SW 1271 (cell line): ENCODE results near the gene FAM83G.
"Not testable (repeated sequence)": the region's sequence is repeated elsewhere in the genome, so short reads cannot be mapped to it uniquely, and the experiment has no call there.

Experiments used
- DNase-seq, 2 experiments: peaks; one replicate each; lab custom pipeline; 2025; lab: John Stamatoyannopoulos, UW

The FAM83G gene

DNA sequence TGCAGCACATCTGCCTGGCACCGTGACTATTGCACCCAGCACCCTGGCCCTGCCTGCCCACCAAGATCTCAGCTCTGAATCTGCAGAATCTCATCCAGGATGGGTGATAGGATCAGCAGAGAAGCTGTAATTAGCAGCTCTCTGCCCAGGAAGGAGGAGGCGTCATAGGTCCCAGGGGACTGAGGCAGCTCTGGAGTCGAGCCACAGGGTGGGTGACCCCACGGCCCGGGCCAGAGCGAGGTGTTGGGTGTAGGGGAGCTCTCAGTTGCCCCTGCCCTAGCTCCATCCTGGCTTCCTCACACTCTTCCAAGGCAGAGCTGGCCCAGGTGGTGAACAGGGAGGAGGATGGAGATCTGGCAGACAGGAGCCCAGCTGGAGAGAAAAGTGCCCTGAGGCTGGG, 18.2 kb upstream of the FAM83G start:
- DNase-seq = no peak

DNA sequence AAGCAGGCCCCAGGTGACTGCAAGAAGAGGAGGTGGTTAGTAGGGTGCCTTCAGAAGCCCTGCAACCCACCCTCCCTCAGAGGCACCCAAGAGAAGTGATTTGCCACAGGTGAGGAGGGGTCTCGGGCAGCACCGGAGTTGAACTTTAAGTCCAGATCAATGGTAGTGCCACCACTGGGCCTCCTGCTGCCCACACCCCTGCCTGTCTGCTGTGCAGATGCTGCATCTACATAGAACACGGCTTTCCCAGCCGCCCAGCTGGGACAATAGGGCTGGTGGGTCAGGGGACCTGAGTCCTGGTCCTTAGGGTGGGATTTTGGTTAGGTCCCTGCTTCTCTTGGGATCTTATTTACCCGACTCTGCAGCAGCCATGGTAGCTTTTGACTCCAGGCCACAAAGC, 17.6 kb upstream of the FAM83G start:
- DNase-seq = no peak

DNA sequence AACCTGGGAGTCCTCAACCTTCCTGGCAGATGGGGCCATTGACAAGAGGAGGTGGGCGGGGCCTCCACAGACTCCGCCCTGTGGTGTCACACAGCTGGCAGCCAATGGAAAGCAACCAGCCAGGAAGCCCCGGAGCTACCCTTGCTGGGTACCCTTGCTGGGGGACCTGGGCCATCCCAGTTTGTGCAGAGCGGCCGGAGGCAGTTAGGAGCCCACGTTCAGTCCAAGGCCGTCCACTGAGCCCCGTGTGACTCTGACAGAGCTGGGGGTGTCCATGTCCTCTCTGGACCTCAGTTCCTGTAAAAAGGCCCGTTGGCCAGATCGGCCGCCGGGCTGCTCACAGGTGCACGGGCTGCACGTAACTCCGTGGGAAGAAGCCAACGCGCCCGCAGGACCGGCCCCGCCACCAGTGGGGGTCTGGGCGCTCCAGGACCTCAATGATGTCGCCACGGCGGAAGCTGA, 17.1 kb upstream of the FAM83G start:
- no peak for DNase-seq

DNA sequence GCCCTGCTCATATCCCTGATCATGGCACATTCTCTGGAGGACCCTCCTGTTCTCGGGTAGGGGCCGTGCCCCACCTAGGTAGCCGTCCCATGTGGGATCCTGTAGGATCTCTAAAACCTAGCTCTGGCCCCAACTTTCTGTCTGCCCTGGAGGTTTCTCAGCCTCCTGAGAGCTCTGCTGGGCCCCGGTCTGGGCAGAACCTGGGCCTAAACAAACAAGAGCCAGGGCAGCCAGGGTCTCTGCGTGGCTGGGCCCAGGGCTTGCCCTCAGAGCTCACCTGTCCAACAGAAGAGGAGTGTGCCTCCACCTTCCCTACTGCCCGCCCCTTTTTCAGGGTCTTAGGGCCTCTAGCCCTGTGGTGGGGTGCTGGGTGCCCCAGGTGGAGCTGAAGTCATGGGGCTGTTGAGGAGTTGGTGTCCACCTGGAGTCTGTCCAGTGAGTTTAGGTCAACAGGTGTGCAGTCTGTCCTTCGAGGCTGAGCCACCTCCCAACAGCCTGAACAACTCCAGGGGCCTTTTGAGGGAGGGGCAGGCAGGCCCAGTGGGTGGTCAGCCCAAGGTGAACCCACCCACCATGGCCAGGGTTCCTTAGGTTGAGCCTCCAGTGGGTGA, 16.6 kb upstream of the FAM83G start:
- not testable (repeated sequence) for DNase-seq

DNA sequence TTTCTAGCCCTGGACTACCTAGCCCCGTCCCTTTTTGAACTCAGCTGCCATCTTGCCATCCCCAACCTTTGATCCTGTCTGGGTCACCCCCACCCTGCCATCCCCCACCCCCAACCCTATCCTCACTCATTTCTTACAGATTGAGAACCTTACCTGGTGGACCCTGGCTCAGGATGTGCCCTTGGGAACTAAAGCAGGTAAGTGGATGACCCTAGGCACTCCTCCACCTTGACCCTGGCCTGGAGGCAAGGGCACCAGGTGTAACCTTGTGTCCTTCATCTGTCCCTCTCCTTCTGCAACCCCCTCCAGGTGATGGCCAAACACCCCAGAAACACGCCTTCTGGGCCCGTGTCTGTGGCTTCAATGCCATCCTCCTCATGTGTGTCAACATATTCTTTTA, 15.5 kb upstream of the FAM83G start:
- no peak for DNase-seq

DNA sequence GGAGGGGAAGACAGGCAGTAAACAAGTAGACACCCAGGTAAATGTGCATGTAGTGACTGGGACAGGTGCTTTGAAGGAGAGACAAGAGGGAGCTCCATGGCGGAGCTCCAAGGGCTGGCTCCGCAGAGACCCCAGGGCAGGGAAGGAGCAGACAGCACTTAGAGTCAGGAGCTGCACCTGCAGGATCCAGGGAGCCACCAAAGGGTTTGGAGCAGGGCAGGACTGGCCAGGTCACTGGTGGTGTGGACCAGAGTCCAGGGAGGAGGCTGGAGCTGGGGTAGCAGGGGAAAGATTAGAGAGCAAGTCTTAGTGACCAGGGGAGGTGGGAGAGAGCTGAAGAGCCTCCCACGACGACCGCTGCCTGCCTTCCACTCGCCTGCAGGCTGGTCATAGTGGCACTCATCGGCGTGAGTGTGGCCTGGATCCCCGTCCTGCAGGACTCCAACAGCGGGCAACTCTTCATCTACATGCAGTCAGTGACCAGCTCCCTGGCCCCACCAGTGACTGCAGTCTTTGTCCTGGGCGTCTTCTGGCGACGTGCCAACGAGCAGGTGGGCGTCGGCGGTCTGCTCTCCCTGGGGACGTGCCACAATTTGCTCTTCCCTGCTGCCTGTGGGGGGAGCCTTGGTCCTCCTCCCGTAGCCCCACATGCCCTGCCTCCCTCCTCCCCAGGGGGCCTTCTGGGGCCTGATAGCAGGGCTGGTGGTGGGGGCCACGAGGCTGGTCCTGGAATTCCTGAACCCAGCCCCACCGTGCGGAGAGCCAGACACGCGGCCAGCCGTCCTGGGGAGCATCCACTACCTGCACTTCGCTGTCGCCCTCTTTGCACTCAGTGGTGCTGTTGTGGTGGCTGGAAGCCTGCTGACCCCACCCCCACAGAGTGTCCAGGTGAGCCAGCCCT, 14.7 kb upstream of the FAM83G start:
- no peak for DNase-seq

DNA sequence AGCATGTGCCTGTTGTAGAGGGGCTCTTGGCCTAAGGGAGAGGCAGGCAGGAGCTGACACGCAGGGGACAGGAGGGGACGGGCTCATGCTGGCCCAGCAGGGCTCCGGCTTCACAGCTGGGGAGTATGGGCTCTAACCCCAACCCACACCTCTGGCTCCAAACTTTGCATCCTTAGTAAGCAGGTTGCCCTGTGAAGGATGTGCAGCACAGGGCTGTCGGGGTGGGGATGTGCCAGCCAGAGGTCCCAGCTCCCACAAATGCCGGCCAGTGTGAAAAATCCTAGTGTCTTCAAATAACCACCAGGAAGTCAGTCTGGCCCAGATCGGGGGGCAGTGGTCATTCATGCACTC, 14.0 kb upstream of the FAM83G start:
- no peak for DNase-seq

DNA sequence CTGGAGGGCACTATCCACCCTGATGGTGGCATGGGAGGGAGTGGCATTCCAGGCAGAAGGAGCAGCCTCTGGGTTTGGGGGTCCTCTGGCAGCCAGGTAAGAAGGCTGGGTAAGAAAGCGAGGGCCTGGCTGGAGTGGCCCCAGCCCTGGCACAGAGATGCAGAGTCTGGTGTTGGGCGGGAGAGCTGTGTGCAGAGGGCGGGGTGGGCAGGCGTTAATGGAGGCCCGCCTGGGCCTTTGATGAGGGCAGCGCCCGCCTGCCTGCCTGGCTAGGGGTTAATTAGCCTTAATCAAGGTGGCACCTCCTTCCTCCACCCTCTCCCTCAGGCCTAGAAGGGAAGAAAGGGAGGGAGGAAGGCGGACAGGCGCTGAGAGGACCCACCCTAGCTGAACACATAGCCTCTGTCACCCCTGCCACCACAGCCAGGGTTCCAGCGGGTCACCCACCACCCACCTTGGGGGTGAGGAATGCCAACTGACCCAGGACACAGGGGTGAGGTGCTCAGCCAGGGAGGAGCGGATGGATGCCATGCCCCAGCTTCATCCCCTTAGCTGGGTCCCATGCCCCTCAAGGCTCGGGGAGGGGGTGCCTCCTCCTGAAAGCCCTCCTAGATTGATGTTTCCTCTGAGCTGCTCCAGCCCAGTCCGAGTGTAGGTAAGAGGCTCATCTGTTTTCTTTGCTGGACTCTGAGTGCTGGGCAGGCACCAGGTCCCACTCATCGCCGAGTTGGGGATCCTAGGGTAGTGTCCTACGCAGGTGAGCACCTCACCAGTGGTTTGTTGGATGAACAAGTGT, 13.4 kb upstream of the FAM83G start:
- DNase-seq = no peak

DNA sequence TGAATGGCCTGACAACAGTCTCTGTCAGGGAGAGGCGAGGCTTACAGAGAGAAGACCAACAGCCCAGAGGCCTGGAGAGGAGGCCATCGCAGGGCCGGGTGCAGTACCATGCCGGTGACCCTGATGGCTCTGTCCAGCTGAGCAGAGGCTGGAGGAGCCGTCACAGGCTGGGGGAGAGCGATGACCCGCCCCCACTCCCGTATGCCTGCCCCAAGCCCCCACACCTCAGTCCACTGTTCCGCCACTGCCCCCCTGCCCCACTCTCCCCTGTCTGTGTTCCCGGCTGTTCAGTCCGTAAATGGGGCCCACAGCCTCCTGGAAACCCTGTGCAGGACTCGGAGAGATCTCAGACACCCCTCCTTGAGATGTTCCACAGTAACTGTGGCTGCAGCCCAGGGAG, 12.8 kb upstream of the FAM83G start:
- DNase-seq = no peak

DNA sequence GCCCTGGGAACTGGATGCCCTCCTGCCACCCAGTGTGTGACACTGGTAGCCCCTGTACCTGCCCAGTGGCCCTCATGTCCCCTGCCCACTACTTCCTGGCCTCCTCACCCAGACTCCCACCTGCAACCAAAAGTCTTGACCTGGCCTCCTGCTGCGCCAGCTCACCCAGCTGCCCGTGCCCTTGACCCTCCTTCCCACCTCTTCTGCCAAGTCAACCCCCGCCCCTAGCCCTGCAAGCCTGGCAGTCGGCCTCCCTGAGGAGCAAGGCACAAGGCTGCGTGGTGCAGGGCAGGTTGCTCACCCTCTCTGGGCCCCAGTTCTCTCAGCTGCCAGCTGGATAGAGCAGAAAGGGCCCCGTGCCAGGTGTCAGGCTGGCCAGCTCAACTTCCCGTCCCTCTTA, 12.3 kb upstream of the FAM83G start:
- DNase-seq = no peak

DNA sequence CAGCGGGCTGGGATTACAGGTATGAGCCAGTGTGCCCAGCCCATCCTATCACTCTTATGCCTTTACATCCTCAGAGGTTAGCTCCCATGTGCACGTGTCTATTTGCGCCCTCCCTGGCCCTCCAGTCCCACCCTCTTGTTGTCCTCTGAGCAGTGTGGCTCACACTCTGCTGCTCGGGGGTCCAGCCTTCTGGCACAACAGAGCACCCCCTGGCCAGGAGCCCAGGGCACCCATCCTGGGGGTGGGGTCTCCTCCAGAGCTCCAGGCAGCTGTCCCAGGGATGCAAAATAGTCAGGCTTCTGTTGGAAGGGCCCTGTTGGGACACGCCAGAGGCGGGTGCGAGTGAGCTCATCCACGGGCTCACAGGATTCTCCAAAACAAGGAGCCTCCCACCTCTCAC, 11.7 kb upstream of the FAM83G start:
- DNase-seq = no peak

DNA sequence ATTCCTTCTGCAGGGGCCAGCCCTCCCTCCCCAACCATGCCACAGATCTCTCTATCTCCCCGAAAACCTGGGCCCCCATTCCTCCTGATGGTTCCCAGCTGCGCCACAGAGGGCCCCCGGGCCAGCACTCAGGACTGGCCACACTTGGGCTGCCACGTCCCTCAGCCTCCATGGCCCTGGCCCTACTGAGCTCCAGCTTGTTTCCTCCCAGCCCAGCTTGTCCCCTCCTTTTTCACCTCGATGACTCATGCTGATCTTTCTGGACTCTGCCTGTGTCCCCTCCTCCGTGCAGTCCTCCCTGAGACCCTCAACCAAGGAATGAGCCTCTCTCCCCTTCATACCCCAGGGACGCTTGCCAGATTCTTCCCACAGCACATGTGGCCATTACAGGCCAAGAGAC, 10.9 kb upstream of the FAM83G start:
- DNase-seq = no peak

DNA sequence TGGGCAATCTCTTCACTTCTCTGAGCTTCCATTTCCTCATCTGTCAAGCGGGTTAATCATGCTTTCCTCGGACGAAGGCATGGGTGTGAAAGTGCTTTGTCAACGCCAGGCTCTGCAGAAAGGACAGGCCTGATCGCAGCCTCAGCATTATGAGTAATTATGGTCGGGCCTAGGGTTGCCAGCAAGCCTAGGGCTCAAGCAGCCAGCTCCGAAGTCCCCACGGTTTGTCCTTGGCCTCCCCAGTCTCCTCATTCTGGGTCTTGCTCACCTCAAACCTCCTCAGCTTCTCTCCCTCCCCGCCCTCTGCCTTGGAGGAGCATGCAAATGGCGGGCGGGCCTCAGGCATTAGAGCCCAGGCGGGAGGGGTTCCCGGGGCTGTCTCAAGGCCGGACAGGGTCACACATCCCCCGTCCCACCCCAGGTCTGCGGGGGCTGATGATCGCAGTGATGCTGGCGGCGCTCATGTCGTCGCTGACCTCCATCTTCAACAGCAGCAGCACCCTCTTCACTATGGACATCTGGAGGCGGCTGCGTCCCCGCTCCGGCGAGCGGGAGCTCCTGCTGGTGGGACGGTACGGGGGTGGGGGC, 10.2 kb upstream of the FAM83G start:
- DNase-seq = no peak

DNA sequence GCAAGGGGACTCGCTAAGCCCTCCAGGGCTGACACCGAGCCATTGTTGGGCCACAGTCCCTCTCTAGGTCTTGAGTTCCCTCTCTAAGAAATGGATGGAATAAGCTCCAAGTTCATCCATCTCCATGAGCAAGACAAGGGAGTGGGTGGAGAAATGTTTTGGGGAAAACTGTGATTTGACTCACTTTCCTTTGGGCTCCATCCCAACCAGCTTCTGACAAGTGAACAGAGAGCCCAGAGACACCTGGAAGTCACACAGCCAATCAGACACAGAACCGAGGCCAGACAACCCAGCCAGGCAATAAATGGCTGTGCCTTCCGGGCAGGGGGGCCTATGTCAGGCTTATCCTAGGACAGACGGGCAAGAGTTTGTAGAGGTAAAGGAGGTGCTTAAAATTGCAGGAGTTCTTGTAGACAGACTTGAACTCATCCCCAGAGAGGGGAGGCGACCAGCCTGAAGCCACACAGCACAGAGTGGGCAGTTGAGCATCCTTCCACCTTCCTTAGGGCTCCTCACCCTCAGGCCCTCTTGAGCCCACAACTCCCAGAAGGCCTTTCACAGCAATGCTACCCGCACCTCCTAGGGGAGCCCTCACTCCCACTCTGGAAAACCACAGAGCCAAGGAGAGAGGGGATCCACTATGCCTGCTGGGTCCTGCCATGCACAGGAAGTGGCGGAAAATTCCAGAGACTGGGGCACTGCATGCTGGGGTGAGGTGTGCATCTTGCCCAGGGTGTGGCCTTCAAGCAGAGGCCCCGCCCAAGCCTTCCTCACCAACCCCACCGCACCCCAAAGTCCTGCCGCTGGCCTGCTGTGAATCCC, 9.5 kb upstream of the FAM83G start:
- no peak for DNase-seq

DNA sequence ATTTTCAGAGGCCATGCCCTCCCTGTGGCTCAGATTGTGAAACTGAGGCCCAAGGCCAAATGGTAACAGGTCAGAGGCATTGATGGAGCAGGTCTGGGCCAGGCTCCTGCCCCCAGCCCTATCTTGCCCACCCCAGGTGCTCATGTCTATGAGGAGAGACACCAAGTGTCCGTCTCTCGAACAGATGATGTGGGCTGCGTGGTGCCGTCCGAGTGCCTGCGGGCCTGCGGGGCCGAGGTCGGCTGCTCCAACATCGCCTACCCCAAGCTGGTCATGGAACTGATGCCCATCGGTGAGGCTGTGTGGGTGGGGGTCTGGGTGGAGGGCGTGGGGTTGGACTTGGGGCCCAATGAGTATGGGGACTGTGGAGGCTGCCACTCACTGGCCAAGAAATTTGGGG, 8.7 kb upstream of the FAM83G start:
- no peak for DNase-seq

DNA sequence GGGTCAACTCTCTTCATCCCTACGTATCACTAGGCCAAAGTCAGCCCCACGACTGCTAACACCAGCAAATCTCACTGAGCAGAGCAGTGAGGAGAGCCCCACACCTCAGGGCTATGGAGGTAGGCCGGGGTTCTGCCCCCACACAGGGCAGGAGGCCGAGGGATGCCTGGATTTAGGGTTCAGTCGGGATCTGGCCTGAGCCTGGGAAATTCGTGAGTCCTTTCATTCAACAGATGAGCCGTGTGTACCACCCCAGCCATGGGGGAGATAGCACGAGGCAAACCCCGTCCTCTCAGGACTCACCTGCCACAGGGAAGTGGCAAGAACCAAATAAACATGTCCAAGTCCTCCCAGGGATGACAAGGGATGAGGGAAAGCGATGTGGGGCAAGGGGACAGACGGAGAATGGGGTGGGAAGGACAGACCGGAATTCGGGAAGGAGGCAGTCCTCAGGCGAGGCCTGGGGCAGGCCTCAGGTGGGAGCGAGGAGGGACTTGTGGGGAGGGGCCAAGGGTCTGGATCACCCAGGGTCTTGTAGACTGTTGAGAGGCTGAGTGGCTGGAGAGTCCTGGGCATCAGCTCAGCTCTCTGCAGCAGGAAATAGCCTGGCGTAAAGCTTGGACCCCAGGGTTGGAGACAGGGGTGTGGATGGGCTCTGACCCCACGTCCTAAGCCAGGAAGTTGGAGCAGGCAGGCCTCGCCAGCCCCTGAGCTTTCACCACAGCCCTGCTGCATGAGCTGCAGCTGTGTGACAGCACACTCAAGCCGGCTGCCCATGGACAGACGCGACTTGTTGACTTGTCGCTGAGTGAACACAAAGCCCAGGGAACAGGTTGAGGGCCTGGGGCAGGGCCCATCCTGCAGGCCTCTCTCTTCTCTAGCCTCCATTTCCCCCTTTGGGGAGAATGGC, 7.9 kb upstream of the FAM83G start:
- no peak for DNase-seq

DNA sequence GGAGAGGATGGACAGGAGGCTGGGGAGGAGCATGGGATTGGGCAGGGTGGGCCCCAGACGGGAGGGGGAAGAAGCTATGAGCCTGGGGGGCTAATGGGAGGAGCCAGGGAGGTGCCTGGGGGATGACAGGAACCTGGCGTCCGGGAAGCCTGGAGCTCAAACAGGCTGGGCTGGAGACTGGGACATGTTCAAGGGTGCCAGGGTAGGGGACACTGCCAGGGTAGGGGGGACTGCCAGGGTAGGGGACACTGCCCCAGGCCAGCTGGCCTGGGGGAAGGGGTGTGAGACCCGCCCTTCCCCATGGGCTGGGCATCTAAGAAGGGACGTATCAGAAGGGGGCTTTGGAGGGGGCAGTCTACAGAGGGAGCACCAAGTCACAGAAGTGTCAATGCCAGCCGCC, 7.0 kb upstream of the FAM83G start:
- DNase-seq = no peak

DNA sequence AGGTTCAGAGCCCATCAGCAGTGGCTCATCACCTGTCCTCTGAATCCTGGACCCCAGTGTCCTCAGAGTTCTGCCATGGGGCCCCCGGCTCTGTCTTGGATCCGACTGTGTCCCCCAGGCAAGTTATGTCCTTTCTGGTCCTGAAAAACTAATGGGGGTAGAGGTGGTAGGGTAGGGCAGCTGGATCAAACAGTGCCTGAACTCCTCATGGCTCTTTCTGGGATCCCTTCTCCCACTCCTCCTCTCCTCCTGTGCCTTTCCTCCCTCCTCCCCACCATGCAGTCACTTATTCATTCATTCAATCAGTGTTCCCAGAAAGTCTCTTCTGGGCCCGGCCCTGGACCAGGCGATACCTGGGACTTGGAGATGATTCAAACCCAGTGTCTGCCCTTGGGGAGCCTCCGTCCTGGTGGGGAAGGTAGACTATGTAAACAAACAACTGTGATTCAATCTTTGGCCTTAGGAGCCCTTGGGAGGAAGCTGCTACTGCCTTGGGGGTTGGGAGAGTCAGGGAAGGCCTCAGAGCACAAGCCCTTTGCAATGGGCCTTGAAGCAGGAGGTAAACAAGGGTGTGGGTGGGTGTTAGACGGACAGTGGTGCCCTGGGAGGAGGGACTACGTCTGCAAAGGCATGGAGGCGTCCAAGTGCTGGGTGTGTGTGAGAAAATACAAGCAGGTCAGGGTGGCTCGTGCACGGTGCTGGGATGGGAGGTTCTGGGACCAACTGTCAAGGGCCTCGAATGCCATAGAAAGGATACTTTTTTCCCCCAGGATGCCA, 6.4 kb upstream of the FAM83G start:
- DNase-seq = no peak

DNA sequence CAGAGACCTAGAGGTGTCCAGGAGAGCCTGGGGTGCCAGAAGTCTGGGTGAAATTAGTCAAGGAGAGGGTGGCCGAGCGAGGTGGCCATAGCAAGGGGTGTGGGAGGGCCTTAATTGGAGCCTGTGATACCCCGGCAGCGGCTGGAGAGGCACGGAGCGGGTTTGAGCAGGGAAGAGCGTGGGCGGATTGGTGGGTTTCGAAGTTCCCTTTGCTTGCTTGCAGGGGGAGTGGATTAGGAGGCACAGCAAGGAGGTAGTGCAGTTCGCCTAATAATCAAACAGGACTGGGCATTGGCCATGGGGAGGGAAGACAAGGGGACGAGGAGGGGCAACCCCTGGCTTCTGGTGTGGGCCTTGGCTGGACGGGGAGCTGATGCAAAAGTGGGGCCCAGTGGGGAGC, 5.4 kb upstream of the FAM83G start:
- DNase-seq = no peak

DNA sequence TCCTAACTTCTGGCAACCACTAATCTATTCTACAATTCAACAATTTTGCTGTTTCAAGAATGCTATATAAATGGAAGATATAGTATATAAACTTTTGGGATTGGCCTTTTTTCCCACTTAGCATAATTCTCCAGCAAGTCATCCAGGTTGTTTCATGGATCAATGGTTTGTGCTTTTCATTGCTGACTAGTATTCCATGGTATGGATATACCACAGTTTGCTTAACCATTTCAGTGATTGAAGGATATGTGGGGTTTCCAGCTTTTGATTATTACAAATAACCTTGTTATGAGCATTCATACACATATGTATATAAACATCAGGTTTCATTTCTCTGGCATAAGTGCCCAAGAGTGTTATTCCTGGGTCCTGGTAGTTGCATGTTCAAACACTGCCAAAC, 2.1 kb upstream of the FAM83G start:
- DNase-seq = no peak
